Measurements from ENCODE around the gene DMD.
A peak's percentile ranks its signal among the peaks of the same experiment; 100 is the strongest.
"Not testable (repeated sequence)": the region's sequence is repeated elsewhere in the genome, so short reads cannot be mapped to it uniquely, and the experiment has no call there.

The DMD gene

GRCh38 chrX:32708542-32708941, 502.8 kb downstream of the DMD start:
- Histone ChIP-seq H3K36me3 (no peaks in the 10 kb centered on the region), H3K27me3 (no peaks in the 10 kb centered on the region), H3K4me1 (no peaks in the 10 kb centered on the region), H3K4me3 (ENCODE audit: low read depth, low read length) (no peak overlapping the region), H3K9me3 (no peaks in the 10 kb centered on the region)
- TF ChIP-seq, protein P1, sequence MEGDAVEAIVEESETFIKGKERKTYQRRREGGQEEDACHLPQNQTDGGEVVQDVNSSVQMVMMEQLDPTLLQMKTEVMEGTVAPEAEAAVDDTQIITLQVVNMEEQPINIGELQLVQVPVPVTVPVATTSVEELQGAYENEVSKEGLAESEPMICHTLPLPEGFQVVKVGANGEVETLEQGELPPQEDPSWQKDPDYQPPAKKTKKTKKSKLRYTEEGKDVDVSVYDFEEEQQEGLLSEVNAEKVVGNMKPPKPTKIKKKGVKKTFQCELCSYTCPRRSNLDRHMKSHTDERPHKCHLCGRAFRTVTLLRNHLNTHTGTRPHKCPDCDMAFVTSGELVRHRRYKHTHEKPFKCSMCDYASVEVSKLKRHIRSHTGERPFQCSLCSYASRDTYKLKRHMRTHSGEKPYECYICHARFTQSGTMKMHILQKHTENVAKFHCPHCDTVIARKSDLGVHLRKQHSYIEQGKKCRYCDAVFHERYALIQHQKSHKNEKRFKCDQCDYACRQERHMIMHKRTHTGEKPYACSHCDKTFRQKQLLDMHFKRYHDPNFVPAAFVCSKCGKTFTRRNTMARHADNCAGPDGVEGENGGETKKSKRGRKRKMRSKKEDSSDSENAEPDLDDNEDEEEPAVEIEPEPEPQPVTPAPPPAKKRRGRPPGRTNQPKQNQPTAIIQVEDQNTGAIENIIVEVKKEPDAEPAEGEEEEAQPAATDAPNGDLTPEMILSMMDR (IDR thresholded peaks at IDR 0.05; ENCODE audit: low read depth, low read length): no peak
- no peak for DNase-seq

DNA sequence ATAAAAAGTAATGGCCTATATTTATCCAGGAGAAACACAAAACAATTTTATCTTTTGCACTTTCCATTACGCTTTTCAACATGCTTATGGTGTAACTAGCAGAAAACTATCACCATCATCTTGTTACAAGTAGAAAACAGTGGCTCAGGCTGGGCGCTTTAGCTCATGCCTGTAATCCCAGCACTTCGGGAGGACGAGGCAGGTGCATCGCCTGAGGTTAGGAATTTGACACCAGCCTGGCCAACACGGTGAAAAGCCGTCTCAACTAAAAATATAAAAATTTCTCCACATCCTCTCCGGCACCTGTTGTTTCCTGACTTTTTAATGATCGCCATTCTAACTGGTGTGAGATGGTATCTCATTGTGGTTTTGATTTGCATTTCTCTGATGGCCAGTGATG, 506.0 kb downstream of the DMD start:
- H3K4me3 ChIP-seq (ENCODE audit: low read depth, low read length); H3K9me3 ChIP-seq; DNase-seq; H3K4me1 ChIP-seq; H3K27me3 ChIP-seq; H3K36me3 ChIP-seq: not testable (repeated sequence)

- Histone ChIP-seq H3K27me3 (no peaks in the 10 kb centered on the region), H3K36me3 (no peaks in the 10 kb centered on the region), H3K4me1 (no peaks in the 10 kb centered on the region), H3K4me3 (ENCODE audit: low read depth, low read length) (no peak overlapping the region), H3K9me3 (no peaks in the 10 kb centered on the region)
- peak; percentile 7 for DNase-seq
- TF ChIP-seq, protein P1 (IDR thresholded peaks at IDR 0.05; ENCODE audit: low read depth, low read length): no peak; the same call in 1 of the 2 replicates
Measured at GRCh38 chrX:32687379-32687778, 524.0 kb downstream of the DMD start.

DNA sequence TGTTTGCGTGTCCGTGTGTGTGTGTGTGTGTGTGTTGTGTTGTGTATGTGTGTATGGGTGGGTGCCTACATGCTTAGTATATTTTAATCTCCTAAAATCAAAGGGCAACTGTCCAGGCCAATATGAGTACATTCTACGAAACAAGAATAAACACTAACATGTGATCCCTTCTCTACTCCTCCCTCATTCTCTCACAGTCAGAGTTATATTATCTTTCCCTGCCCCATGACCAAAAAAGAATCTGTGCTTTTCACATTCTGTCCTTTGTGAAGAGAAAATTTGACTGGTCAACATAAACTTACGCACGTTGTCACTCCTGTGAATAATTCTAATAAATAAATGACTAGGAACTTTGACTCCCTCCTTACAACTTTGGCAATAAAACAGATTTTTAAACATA, 532.9 kb downstream of the DMD start:
- no peaks in the 10 kb centered on the region for H3K9me3 ChIP-seq

DNA sequence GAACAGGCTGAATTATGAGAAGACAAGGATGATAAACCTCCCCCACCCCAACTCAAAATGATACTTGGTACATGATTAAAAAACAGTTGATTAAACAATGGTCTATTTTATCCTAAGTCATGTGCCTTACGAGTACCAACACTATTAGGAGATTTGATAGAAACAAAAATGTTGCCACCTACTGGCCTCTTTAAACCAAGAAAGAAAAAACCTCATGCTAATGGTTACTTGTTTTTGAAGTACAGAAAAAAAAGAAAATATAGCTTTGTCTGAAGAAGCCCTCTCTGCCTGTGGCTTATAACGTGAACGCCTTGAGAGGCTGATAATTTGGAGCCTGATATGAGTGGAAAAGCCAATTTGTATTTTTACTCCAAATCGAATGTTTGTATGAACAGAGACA, 538.2 kb downstream of the DMD start:
- Histone ChIP-seq H3K4me1 (no peaks in the 10 kb centered on the region), H3K36me3 (no peaks in the 10 kb centered on the region), H3K27me3 (no peaks in the 10 kb centered on the region), H3K4me3 (ENCODE audit: low read depth, low read length) (no peak overlapping the region), H3K9me3 (no peaks in the 10 kb centered on the region)
- no peak for DNase-seq
- TF ChIP-seq, protein P1 (IDR thresholded peaks at IDR 0.05; ENCODE audit: low read depth, low read length): peak; percentile 33

More for the DNA sequence above, 532.9 kb downstream of the DMD start:
- Histone ChIP-seq H3K4me3 (ENCODE audit: low read depth, low read length) (no peak overlapping the region), H3K27me3 (no peaks in the 10 kb centered on the region), H3K4me1 (no peaks in the 10 kb centered on the region), H3K36me3 (no peaks in the 10 kb centered on the region)
- DNase-seq: no peak
- TF ChIP-seq, protein P1 (IDR thresholded peaks at IDR 0.05; ENCODE audit: low read depth, low read length): no peak

GRCh38 chrX:32662516-32662915, 548.8 kb downstream of the DMD start:
- TF ChIP-seq, protein P1 (IDR thresholded peaks at IDR 0.05; ENCODE audit: low read depth, low read length): no peak
- DNase-seq: no peak
- Histone ChIP-seq H3K36me3 (no peaks in the 10 kb centered on the region), H3K4me1 (no peaks in the 10 kb centered on the region), H3K9me3 (no peaks in the 10 kb centered on the region), H3K4me3 (ENCODE audit: low read depth, low read length) (no peak overlapping the region), H3K27me3 (no peaks in the 10 kb centered on the region)

Measured in BE2C (cell line).